NB4 (cell line): ENCODE measurements around the gene AUTS2.

ENCODE experiments used
- CTCF ChIP-seq: IDR thresholded peaks from one replicate; pipeline ENCODE4 v1.5.1; 2012; ENCODE audit warnings: low read depth, low read length
- MYC ChIP-seq: IDR thresholded peaks from 2 replicates; pipeline ENCODE4 v1.6.1; 2011; ENCODE audit warnings: low read depth, low read length
- POLR2A ChIP-seq: IDR thresholded peaks from 2 replicates; pipeline ENCODE4 v1.6.1; 2011; ENCODE audit warnings: mild to moderate bottlenecking; ENCODE audit not compliant: insufficient read length; ENCODE audit errors: extremely low read depth

GRCh38 chr7:69722843-69723242 lies 124.6 kb downstream of the AUTS2 start:
- TF ChIP-seq CTCF: no peak
- no peak for TF ChIP-seq POLR2A
- no peak for TF ChIP-seq MYC
